Hepatocyte (in vitro differentiated cells): ENCODE results near the gene MYH16.
"Not testable (repeated sequence)": the region's sequence is repeated elsewhere in the genome, so short reads cannot be mapped to it uniquely, and the experiment has no call there.

Experiments
- EZH2 ChIP-seq: fragments of 200-600 bp; sonication (generic); IDR thresholded peaks from 2 replicates; pipeline ENCODE4 v1.6.1; 2016; ENCODE audit warnings: antibody characterized with exemption, mild to moderate bottlenecking, borderline replicate concordance
- TF ChIP-seq, protein P1 (sequence below): fragments of 200-600 bp; sonication (generic); IDR thresholded peaks from 2 replicates; pipeline ENCODE4 v1.5.1; 2016; ENCODE audit warnings: antibody characterized with exemption, mild to moderate bottlenecking; ENCODE audit not compliant: poor library complexity

DNA sequence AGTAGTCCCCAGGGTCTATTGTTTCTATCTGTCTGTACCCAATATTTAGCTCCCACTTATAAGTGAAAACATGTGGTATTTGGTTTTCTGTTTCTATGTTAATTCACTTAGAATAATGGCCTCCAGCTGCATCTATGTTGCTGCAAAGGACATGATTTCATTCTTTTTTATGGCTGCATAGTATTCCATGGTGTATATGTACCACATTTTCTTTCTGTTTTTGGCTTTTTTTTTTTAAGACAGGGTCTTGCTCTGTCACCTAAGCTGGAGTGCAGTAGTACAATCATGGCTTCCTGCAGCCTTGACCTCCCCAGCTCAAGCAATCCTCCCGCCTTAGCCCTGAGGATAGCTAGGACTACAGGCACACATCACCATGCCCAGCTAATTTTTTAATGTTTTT is 34.8 kb upstream of the MYH16 start:
- TF ChIP-seq, protein P1, sequence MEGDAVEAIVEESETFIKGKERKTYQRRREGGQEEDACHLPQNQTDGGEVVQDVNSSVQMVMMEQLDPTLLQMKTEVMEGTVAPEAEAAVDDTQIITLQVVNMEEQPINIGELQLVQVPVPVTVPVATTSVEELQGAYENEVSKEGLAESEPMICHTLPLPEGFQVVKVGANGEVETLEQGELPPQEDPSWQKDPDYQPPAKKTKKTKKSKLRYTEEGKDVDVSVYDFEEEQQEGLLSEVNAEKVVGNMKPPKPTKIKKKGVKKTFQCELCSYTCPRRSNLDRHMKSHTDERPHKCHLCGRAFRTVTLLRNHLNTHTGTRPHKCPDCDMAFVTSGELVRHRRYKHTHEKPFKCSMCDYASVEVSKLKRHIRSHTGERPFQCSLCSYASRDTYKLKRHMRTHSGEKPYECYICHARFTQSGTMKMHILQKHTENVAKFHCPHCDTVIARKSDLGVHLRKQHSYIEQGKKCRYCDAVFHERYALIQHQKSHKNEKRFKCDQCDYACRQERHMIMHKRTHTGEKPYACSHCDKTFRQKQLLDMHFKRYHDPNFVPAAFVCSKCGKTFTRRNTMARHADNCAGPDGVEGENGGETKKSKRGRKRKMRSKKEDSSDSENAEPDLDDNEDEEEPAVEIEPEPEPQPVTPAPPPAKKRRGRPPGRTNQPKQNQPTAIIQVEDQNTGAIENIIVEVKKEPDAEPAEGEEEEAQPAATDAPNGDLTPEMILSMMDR, result not testable (repeated sequence)
- TF ChIP-seq EZH2, result not testable (repeated sequence)
